HepG2 (cell line): Measurements from ENCODE around the gene CBX5. TPM values are rescaled to one million over a fixed set of nuclear protein-coding genes. Genes with fewer than 3 reads are reported as not detected.

Experiments used
- ATM ChIP-seq: fragments of 450-650 bp; IDR thresholded peaks from 2 replicates; pipeline ENCODE4 v1.7.1; 2017; ENCODE audit warnings: mild to moderate bottlenecking, borderline replicate concordance
- IRF2 ChIP-seq: IDR thresholded peaks from 2 replicates; pipeline ENCODE4 v1.6.1; 2018; ENCODE audit warnings: missing genetic modification reagents, missing compliant biosample characterization
- NFATC3 ChIP-seq: sonication (generic); formaldehyde crosslinking; IDR thresholded peaks from 2 replicates; pipeline ENCODE4 v1.5.1; 2020; ENCODE audit warnings: mild to moderate bottlenecking, missing genetic modification reagents
- RXRA ChIP-seq: sonication (generic); formaldehyde crosslinking; IDR thresholded peaks from 2 replicates; pipeline ENCODE4 v1.5.1; 2020; ENCODE audit warnings: missing genetic modification reagents
- SAFB2 ChIP-seq: sonication (generic); formaldehyde crosslinking; IDR thresholded peaks from 2 replicates; pipeline ENCODE4 v1.5.1; 2020; ENCODE audit warnings: missing genetic modification reagents, low read depth, mild to moderate bottlenecking, borderline replicate concordance
- TOE1 ChIP-seq: sonication (generic); formaldehyde crosslinking; IDR thresholded peaks from 2 replicates; pipeline ENCODE4 v1.4.0; 2020; ENCODE audit warnings: mild to moderate bottlenecking, missing genetic modification reagents
- ZNF747 ChIP-seq: sonication (generic); formaldehyde crosslinking; IDR thresholded peaks from 2 replicates; pipeline ENCODE4 v1.8.1; 2023; ENCODE audit warnings: missing genetic modification reagents, mild to moderate bottlenecking, borderline replicate concordance
- ZZZ3 ChIP-seq: sonication (generic); formaldehyde crosslinking; IDR thresholded peaks from 2 replicates; pipeline ENCODE4 v1.4.0; 2020; ENCODE audit warnings: missing genetic modification reagents, mild to moderate bottlenecking, borderline replicate concordance
- polyA plus RNA-seq, 8 experiments: library from polyadenylated mRNA; depleted of rRNA in 3 of 8; stranded (reverse) in 7 of 8; unstranded in 1 of 8; fragments of >200 nt; fragmentation: Illumina TruSeq in 4 of 8; extraction: Trizol in 4 of 8; gene quantifications; 2 replicates each; pipeline versions ENCODE4 v1.2.1 to v1.2.3, GENCODE V29; 2011 to 2016; ENCODE audit warnings: low read depth in 4 of 8, missing spikeins in 1 of 8, mixed read lengths in 1 of 8; ENCODE audit not compliant: insufficient read depth in 1 of 8
- total RNA-seq, 5 experiments: library from RNA; depleted of rRNA; stranded (reverse); fragments of >200 nt; fragmentation: Illumina TruSeq; extraction: Trizol; gene quantifications; 2 replicates each; pipeline ENCODE4 v1.2.3, GENCODE V29; 2016; ENCODE audit warnings: low read depth in 1 of 5
- TF ChIP-seq, protein P1 (sequence below), 2 experiments: sonication (generic) in 1 of 2; formaldehyde crosslinking in 1 of 2; IDR thresholded peaks; 2 replicates each; pipeline versions ENCODE4 v1.5.1 to v1.6.1; 2011 to 2020; ENCODE audit warnings: borderline replicate concordance in 1 of 2, low read depth in 1 of 2, low read length in 1 of 2, mild to moderate bottlenecking in 1 of 2, missing genetic modification reagents in 1 of 2, moderate library complexity in 1 of 2
- TF ChIP-seq, protein P2 (sequence below): sonication (generic); formaldehyde crosslinking; IDR thresholded peaks from 2 replicates; pipeline ENCODE4 v1.8.1; 2023; ENCODE audit warnings: missing genetic modification reagents, mild to moderate bottlenecking, borderline replicate concordance
- TF ChIP-seq, protein P3 (sequence below): sonication (generic); formaldehyde crosslinking; IDR thresholded peaks from 2 replicates; pipeline ENCODE4 v1.4.0; 2020; ENCODE audit warnings: missing genetic modification reagents, borderline replicate concordance
- TF ChIP-seq, protein P4 (sequence below): sonication (generic); formaldehyde crosslinking; IDR thresholded peaks from 2 replicates; pipeline ENCODE4 v1.5.1; 2020; ENCODE audit warnings: mild to moderate bottlenecking, missing genetic modification reagents, borderline replicate concordance
- TF ChIP-seq, protein P5 (sequence below): sonication (generic); formaldehyde crosslinking; IDR thresholded peaks from 2 replicates; pipeline ENCODE4 v1.8.1; 2023; ENCODE audit warnings: mild to moderate bottlenecking, missing genetic modification reagents
- TF ChIP-seq, protein P6 (sequence below): sonication (generic); formaldehyde crosslinking; IDR thresholded peaks from 2 replicates; pipeline ENCODE4 v1.5.1; 2020; ENCODE audit warnings: mild to moderate bottlenecking, missing genetic modification reagents, borderline replicate concordance

The CBX5 gene
- total and polyA plus RNA-seq, 2 of the 13 experiments (the other 11 are each of a cell fraction or from before 2014, with no cell fraction given): 16.0 to 22.2 TPM

DNA sequence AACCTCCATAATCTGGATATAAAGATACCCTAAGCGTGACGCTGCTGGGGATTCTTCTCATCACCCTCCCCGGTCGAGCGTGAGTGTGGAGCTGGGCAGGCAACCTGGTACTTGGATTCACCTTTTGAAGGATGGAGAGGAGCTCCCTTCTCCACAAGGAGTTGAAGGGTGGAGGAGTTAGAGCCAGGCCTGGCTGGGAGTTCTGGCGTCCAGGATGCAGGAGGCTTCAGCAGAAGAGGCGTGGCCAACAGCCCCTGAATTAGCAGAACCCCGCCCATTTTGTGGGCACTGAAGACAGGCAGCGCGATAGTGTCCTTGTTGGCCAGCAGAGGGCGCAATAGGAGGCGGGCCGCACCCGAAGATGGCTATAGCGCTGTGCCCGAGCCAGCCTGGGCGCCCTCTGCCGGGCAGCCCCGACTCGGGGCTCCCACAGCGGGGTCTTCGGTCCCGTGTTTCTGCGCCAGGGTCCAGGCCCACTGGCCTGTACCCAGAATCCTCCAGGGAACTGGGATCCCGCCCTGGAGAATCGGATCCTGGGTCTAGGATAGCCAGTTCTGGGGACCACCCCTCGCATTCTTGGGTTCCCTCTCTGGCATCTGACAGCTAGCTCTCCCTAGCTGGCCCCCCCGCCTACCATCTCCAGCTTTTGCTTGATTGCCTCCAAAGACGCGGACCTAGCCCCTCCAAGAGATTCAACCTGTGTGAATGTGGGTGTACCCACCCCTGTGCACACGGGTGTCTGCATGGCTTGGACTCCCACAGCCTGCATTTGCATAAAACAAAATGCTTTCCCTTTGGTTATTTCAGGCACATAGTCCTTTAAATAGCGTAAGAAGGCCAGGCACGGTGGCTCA lies 65.1 kb downstream of the CBX5 start (continued):
- TF ChIP-seq, protein P1, sequence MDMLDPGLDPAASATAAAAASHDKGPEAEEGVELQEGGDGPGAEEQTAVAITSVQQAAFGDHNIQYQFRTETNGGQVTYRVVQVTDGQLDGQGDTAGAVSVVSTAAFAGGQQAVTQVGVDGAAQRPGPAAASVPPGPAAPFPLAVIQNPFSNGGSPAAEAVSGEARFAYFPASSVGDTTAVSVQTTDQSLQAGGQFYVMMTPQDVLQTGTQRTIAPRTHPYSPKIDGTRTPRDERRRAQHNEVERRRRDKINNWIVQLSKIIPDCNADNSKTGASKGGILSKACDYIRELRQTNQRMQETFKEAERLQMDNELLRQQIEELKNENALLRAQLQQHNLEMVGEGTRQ (IDR thresholded peaks at IDR 0.05; ENCODE audit: low read depth, low read length): no peak
- TF ChIP-seq, protein P1 (CRISPR knock-in tag; IDR thresholded peaks at IDR 0.05; ENCODE audit: borderline replicate concordance): no peak
- TF ChIP-seq, protein P2, sequence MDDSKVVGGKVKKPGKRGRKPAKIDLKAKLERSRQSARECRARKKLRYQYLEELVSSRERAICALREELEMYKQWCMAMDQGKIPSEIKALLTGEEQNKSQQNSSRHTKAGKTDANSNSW (CRISPR knock-in tag): no peak
- TF ChIP-seq, protein P3, sequence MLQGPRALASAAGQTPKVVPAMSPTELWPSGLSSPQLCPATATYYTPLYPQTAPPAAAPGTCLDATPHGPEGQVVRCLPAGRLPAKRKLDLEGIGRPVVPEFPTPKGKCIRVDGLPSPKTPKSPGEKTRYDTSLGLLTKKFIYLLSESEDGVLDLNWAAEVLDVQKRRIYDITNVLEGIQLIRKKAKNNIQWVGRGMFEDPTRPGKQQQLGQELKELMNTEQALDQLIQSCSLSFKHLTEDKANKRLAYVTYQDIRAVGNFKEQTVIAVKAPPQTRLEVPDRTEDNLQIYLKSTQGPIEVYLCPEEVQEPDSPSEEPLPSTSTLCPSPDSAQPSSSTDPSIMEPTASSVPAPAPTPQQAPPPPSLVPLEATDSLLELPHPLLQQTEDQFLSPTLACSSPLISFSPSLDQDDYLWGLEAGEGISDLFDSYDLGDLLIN (CRISPR knock-in tag): no peak
- TF ChIP-seq TOE1 (CRISPR knock-in tag): no peak
- TF ChIP-seq, protein P4, sequence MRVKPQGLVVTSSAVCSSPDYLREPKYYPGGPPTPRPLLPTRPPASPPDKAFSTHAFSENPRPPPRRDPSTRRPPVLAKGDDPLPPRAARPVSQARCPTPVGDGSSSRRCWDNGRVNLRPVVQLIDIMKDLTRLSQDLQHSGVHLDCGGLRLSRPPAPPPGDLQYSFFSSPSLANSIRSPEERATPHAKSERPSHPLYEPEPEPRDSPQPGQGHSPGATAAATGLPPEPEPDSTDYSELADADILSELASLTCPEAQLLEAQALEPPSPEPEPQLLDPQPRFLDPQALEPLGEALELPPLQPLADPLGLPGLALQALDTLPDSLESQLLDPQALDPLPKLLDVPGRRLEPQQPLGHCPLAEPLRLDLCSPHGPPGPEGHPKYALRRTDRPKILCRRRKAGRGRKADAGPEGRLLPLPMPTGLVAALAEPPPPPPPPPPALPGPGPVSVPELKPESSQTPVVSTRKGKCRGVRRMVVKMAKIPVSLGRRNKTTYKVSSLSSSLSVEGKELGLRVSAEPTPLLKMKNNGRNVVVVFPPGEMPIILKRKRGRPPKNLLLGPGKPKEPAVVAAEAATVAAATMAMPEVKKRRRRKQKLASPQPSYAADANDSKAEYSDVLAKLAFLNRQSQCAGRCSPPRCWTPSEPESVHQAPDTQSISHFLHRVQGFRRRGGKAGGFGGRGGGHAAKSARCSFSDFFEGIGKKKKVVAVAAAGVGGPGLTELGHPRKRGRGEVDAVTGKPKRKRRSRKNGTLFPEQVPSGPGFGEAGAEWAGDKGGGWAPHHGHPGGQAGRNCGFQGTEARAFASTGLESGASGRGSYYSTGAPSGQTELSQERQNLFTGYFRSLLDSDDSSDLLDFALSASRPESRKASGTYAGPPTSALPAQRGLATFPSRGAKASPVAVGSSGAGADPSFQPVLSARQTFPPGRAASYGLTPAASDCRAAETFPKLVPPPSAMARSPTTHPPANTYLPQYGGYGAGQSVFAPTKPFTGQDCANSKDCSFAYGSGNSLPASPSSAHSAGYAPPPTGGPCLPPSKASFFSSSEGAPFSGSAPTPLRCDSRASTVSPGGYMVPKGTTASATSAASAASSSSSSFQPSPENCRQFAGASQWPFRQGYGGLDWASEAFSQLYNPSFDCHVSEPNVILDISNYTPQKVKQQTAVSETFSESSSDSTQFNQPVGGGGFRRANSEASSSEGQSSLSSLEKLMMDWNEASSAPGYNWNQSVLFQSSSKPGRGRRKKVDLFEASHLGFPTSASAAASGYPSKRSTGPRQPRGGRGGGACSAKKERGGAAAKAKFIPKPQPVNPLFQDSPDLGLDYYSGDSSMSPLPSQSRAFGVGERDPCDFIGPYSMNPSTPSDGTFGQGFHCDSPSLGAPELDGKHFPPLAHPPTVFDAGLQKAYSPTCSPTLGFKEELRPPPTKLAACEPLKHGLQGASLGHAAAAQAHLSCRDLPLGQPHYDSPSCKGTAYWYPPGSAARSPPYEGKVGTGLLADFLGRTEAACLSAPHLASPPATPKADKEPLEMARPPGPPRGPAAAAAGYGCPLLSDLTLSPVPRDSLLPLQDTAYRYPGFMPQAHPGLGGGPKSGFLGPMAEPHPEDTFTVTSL (CRISPR knock-in tag): no peak
- TF ChIP-seq ZNF747 (CRISPR knock-in tag): no peak
- no peak for TF ChIP-seq ATM
- 0 out of 2 replicates have a peak, but pooled peaks have one; percentile 22 for TF ChIP-seq RXRA (CRISPR knock-in tag)
- no peak for TF ChIP-seq NFATC3 (CRISPR knock-in tag)
- TF ChIP-seq SAFB2 (CRISPR knock-in tag): no peak
- peak; percentile 65; the same call in 1 of the 2 replicates for TF ChIP-seq IRF2 (CRISPR knock-in tag)
- TF ChIP-seq, protein P5, sequence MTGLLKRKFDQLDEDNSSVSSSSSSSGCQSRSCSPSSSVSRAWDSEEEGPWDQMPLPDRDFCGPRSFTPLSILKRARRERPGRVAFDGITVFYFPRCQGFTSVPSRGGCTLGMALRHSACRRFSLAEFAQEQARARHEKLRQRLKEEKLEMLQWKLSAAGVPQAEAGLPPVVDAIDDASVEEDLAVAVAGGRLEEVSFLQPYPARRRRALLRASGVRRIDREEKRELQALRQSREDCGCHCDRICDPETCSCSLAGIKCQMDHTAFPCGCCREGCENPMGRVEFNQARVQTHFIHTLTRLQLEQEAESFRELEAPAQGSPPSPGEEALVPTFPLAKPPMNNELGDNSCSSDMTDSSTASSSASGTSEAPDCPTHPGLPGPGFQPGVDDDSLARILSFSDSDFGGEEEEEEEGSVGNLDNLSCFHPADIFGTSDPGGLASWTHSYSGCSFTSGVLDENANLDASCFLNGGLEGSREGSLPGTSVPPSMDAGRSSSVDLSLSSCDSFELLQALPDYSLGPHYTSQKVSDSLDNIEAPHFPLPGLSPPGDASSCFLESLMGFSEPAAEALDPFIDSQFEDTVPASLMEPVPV (CRISPR knock-in tag): no peak
- TF ChIP-seq, protein P6, sequence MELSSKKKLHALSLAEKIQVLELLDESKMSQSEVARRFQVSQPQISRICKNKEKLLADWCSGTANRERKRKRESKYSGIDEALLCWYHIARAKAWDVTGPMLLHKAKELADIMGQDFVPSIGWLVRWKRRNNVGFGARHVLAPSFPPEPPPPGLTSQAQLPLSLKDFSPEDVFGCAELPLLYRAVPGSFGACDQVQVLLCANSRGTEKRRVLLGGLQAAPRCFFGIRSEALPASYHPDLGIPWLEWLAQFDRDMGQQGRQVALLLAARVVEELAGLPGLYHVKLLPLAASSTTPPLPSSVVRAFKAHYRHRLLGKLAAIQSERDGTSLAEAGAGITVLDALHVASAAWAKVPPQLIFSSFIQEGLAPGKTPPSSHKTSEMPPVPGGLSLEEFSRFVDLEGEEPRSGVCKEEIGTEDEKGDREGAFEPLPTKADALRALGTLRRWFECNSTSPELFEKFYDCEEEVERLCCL (CRISPR knock-in tag): no peak
- no peak for TF ChIP-seq ZZZ3
